IMR-90 (cell line): ENCODE measurements around the gene KDM5B. TPM values are rescaled to one million over a fixed set of nuclear protein-coding genes. Genes with fewer than 3 reads are reported as not detected.
A peak's percentile ranks its signal among the peaks of the same experiment; 100 is the strongest.

ENCODE experiments used
- ATAC-seq: fragments of 200-7000 bp; cut with Tn5 transposase; 2 replicates; pipeline ENCODE4 v1.9.1; 2020; ENCODE audit warnings: low read depth, mild to moderate bottlenecking, moderate library complexity
- BruUV-seq: library from RNA; stranded (reverse); fragments of 400-500 nt; replicated peaks from 2 replicates; lab custom pipeline; 2021; lab: Mats Ljungman, UMichigan
- CTCF ChIA-PET: fragments of 300-600 bp; formaldehyde crosslinking; extraction: SDS; loops from one replicate; lab custom pipeline; 2021; ENCODE audit warnings: antibody characterized with exemption; lab: Yijun Ruan, JAX
- POLR2A ChIA-PET: fragments of 300-600 bp; sonication (Branson Sonifier 250); formaldehyde crosslinking; loops from one replicate; lab custom pipeline; 2022; ENCODE audit warnings: antibody characterized with exemption; ENCODE audit not compliant: unreplicated experiment; lab: Charles Lee
- DNase-seq: peaks from one replicate; pipeline ENCODE4 v3.0.0; 2013
- H2AFZ ChIP-seq: replicated peaks from 2 replicates; pipeline ENCODE3; 2013; ENCODE audit warnings: low read length, mild to moderate bottlenecking; ENCODE audit not compliant: poor library complexity
- H2AK5ac ChIP-seq: 2 replicates; pipeline ENCODE4 v1.6.1; 2013; ENCODE audit warnings: low read depth, low read length, inconsistent platforms
- H2AK9ac ChIP-seq: replicated peaks from 2 replicates; pipeline ENCODE3; 2013; ENCODE audit warnings: mild to moderate bottlenecking, low read depth, low read length, moderate library complexity; ENCODE audit not compliant: poor library complexity
- H2BK120ac ChIP-seq: 2 replicates; pipeline ENCODE4 v1.6.1; 2013; ENCODE audit warnings: low read depth, low read length, inconsistent platforms
- H2BK15ac ChIP-seq: 3 replicates; pipeline ENCODE4 v1.6.1; 2013; ENCODE audit warnings: low read depth, low read length, inconsistent platforms
- H2BK20ac ChIP-seq: 2 replicates; pipeline ENCODE4 v1.6.1; 2013; ENCODE audit warnings: low read depth, mild to moderate bottlenecking, inconsistent platforms, low read length, moderate library complexity
- H2BK5ac ChIP-seq: 2 replicates; pipeline ENCODE4 v1.6.1; 2013; ENCODE audit warnings: mild to moderate bottlenecking, low read depth, low read length, inconsistent platforms; ENCODE audit not compliant: poor library complexity, severe bottlenecking
- H3K14ac ChIP-seq: replicated peaks from 2 replicates; pipeline ENCODE4 v1.6.1; 2013; ENCODE audit warnings: low read depth, low read length, inconsistent platforms
- H3K18ac ChIP-seq: 2 replicates; pipeline ENCODE4 v1.6.1; 2013; ENCODE audit warnings: low read depth, low read length, control low read depth
- H3K23ac ChIP-seq: 2 replicates; pipeline ENCODE4 v1.6.1; 2013; ENCODE audit warnings: low read depth, low read length, inconsistent platforms
- H3K27ac ChIP-seq: 2 replicates; pipeline ENCODE4 v1.5.1; 2013; ENCODE audit warnings: mild to moderate bottlenecking, control low read depth, low read length; ENCODE audit not compliant: insufficient read depth
- H3K27me3 ChIP-seq: 2 replicates; pipeline ENCODE4 v1.6.1; 2013; ENCODE audit warnings: low read length; ENCODE audit not compliant: control insufficient read depth, insufficient read depth
- H3K36me3 ChIP-seq: 2 replicates; pipeline ENCODE4 v1.6.1; 2013; ENCODE audit warnings: low read length, mixed read lengths; ENCODE audit not compliant: control insufficient read depth, insufficient read depth
- H3K4ac ChIP-seq: 2 replicates; pipeline ENCODE4 v1.6.1; 2013; ENCODE audit warnings: low read depth, low read length, inconsistent platforms
- H3K4me1 ChIP-seq: 2 replicates; pipeline ENCODE4 v1.6.1; 2013; ENCODE audit warnings: low read length, mixed read lengths; ENCODE audit not compliant: control insufficient read depth, insufficient read depth
- H3K4me2 ChIP-seq: 2 replicates; pipeline ENCODE4 v1.6.1; 2013; ENCODE audit warnings: low read depth, mild to moderate bottlenecking, control low read depth, low read length, moderate library complexity
- H3K4me3 ChIP-seq: 2 replicates; pipeline ENCODE4 v1.5.1; 2013; ENCODE audit warnings: low read depth, mild to moderate bottlenecking, control low read depth, low read length, moderate library complexity; ENCODE audit not compliant: insufficient read depth
- H3K56ac ChIP-seq: 2 replicates; pipeline ENCODE4 v1.6.1; 2013; ENCODE audit warnings: low read length, inconsistent platforms; ENCODE audit not compliant: insufficient read depth; ENCODE audit errors: extremely low read depth
- H3K79me1 ChIP-seq, 2 experiments: 2 replicates each; pipeline ENCODE4 v1.6.1; 2013; ENCODE audit warnings: low read length in 2 of 2, inconsistent platforms in 1 of 2, low read depth in 1 of 2
- H3K9ac ChIP-seq: 2 replicates; pipeline ENCODE4 v1.6.1; 2013; ENCODE audit warnings: low read depth, low read length, control low read depth
- H3K9me1 ChIP-seq: 2 replicates; pipeline ENCODE4 v1.6.1; 2013; ENCODE audit warnings: low read length, inconsistent platforms; ENCODE audit not compliant: insufficient read depth
- H3K9me3 ChIP-seq: 2 replicates; pipeline ENCODE4 v1.6.1; 2013; ENCODE audit warnings: low read length; ENCODE audit not compliant: control insufficient read depth, insufficient read depth
- H4K20me1 ChIP-seq: 2 replicates; pipeline ENCODE4 v1.6.1; 2013; ENCODE audit warnings: low read length, inconsistent platforms; ENCODE audit not compliant: insufficient read depth
- H4K5ac ChIP-seq: 2 replicates; pipeline ENCODE4 v1.6.1; 2013; ENCODE audit warnings: mild to moderate bottlenecking, low read depth, low read length, control low read depth
- H4K8ac ChIP-seq, 2 experiments: 2 replicates each; pipeline ENCODE4 v1.6.1; 2013; ENCODE audit warnings: low read depth in 2 of 2, low read length in 2 of 2, control low read depth in 1 of 2, inconsistent platforms in 1 of 2
- H4K91ac ChIP-seq: 2 replicates; pipeline ENCODE4 v1.6.1; 2013; ENCODE audit warnings: low read depth, low read length, inconsistent platforms; ENCODE audit not compliant: insufficient read depth
- BHLHE40 ChIP-seq: fragments of 150-350 bp; IDR thresholded peaks from 2 replicates; pipeline ENCODE4 v1.6.1; 2016; ENCODE audit warnings: mild to moderate bottlenecking, low read depth, low read length
- CEBPB ChIP-seq: IDR thresholded peaks from 2 replicates; pipeline ENCODE4 v1.6.1; 2012; ENCODE audit warnings: low read depth, low read length, improper control_type of control experiment
- CHD1 ChIP-seq: IDR thresholded peaks from 2 replicates; pipeline ENCODE4 v1.6.1; 2012; ENCODE audit warnings: low read depth, low read length, improper control_type of control experiment
- MAFK ChIP-seq: IDR thresholded peaks from 2 replicates; pipeline ENCODE4 v1.6.1; 2012; ENCODE audit warnings: low read depth, low read length, improper control_type of control experiment
- MAZ ChIP-seq: IDR thresholded peaks from 2 replicates; pipeline ENCODE4 v1.6.1; 2012; ENCODE audit warnings: low read depth, mild to moderate bottlenecking, low read length, improper control_type of control experiment, moderate library complexity, borderline replicate concordance
- MXI1 ChIP-seq: IDR thresholded peaks from 2 replicates; pipeline ENCODE4 v1.6.1; 2012; ENCODE audit warnings: low read depth, mild to moderate bottlenecking, low read length, moderate library complexity, borderline replicate concordance
- RAD21 ChIP-seq: IDR thresholded peaks from 2 replicates; pipeline ENCODE4 v1.6.1; 2012; ENCODE audit warnings: low read length, improper control_type of control experiment
- WGBS, 2 experiments: methylation state at CpG; one replicate each; pipeline versions ENCODE4 v1.1.5 to v1.1.7; 2013; ENCODE audit warnings: missing lambda C conversion rate in 2 of 2; ENCODE audit not compliant: insufficient read length in 1 of 2; ENCODE audit errors: extremely low coverage in 2 of 2; 5-methylcytosine and 5-hydroxymethylcytosine counted together
- dilution Hi-C: fragments of 300-500 bp; cut with HindIII; formaldehyde crosslinking; loops from one replicate; pipeline ENCODE4 v1.14.3; 2018; ENCODE audit warnings: low sequenced_read_pairs; ENCODE audit not compliant: unreplicated experiment
- in situ Hi-C: fragments of 300-500 bp; cut with MboI; formaldehyde crosslinking; loops from 3 replicates; pipeline ENCODE4 v1.14.3; 2019; ENCODE audit warnings: low sequenced_read_pairs, inconsistent platforms, mixed read lengths
- intact Hi-C: fragments of 100-400 bp; cut with micrococcal nuclease; formaldehyde crosslinking; loops from 2 replicates; pipeline ENCODE4 v1.10.0; 2022
- polyA plus RNA-seq, 3 experiments: library from polyadenylated mRNA; depleted of rRNA; stranded (reverse); fragments of >200 nt; gene quantifications; 2 replicates each; pipeline ENCODE4 v1.2.3, GENCODE V29; 2012; ENCODE audit warnings: low replicate concordance in 1 of 3
- total RNA-seq: library from RNA; depleted of rRNA; stranded (reverse); fragments of >200 nt; gene quantifications from 2 replicates; pipeline ENCODE4 v1.2.3, GENCODE V29; 2012
- TF ChIP-seq, protein P1 (sequence below): fragments of 150-350 bp; IDR thresholded peaks from 2 replicates; pipeline ENCODE4 v1.6.1; 2016; ENCODE audit warnings: low read depth, mild to moderate bottlenecking, low read length, moderate library complexity, borderline replicate concordance
- TF ChIP-seq, protein P2 (sequence below): conservative IDR thresholded peaks from 2 replicates; pipeline ENCODE4 v1.5.1; 2012; ENCODE audit warnings: mild to moderate bottlenecking, low read depth, low read length, improper control_type of control experiment

Gene KDM5B
- total and polyA plus RNA-seq, 2 of the 4 experiments (the other 2 are of a cell fraction): 28.8 to 82.1 TPM

DNA sequence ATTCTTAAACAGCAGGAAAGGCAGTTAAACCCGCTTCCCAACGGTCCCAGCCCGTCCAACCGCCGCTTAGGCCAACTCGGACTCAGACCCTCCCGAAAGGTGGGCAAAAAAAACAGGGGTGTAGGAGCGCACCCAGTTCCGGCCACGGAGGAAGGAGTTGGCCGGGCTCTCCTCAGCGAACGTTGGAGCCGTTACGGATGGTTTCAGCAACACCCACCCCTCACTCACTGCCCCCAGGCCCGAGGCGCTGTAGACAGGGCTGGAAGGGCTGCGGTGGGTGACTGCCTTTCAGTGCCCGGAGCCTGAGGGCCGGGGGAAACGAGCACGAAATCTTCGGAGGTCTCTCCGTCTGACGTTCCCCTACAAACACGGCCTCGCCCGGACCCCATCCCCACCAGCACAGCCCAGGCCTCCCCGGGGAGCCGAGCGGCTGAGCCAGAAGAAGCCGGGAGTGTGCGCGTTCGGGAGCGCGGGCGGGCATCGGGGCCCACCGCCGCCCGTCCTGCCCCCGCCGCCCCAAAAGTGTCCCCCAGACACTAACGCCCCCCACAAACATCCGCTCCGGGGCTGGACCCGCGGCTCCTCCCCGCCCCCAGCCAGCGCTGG, 1.3 kb downstream of the KDM5B start:
- H2AK5ac ChIP-seq: peak overlapping the region; percentile 84
- peak overlapping the region; percentile 93 for H2AFZ ChIP-seq
- no TSS peak for BruUV-seq
- H3K18ac ChIP-seq: peak overlapping the region; percentile 10
- H4K8ac ChIP-seq: peak overlapping the region; percentile 25 to 67; a peak in 2 of 4 replicates
- POLR2A ChIA-PET: no interaction called here
- no peak for TF ChIP-seq MXI1
- TF ChIP-seq, protein P1, sequence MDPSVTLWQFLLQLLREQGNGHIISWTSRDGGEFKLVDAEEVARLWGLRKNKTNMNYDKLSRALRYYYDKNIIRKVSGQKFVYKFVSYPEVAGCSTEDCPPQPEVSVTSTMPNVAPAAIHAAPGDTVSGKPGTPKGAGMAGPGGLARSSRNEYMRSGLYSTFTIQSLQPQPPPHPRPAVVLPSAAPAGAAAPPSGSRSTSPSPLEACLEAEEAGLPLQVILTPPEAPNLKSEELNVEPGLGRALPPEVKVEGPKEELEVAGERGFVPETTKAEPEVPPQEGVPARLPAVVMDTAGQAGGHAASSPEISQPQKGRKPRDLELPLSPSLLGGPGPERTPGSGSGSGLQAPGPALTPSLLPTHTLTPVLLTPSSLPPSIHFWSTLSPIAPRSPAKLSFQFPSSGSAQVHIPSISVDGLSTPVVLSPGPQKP: no peak
- no peak for TF ChIP-seq BHLHE40
- no peak for TF ChIP-seq MAFK
- TF ChIP-seq, protein P2, sequence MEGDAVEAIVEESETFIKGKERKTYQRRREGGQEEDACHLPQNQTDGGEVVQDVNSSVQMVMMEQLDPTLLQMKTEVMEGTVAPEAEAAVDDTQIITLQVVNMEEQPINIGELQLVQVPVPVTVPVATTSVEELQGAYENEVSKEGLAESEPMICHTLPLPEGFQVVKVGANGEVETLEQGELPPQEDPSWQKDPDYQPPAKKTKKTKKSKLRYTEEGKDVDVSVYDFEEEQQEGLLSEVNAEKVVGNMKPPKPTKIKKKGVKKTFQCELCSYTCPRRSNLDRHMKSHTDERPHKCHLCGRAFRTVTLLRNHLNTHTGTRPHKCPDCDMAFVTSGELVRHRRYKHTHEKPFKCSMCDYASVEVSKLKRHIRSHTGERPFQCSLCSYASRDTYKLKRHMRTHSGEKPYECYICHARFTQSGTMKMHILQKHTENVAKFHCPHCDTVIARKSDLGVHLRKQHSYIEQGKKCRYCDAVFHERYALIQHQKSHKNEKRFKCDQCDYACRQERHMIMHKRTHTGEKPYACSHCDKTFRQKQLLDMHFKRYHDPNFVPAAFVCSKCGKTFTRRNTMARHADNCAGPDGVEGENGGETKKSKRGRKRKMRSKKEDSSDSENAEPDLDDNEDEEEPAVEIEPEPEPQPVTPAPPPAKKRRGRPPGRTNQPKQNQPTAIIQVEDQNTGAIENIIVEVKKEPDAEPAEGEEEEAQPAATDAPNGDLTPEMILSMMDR: no peak
- TF ChIP-seq CHD1: 0 out of 2 replicates have a peak, but pooled peaks have one; percentile 27
- TF ChIP-seq RAD21: no peak
- TF ChIP-seq MAZ: peak; percentile 52; the same call in 1 of the 2 replicates
- TF ChIP-seq CEBPB: no peak
- no peak overlapping the region; the same call in 1 of the 2 replicates for H2BK20ac ChIP-seq
- peak overlapping the region; percentile 93 for H3K4ac ChIP-seq
- peak overlapping the region; percentile 94 for H2AK9ac ChIP-seq
- peaks cover 10% of the 10 kb centered on the region for H3K4me1 ChIP-seq
- CTCF ChIA-PET: no interaction called here
- intact Hi-C loops: loop anchor here (5.0 kb wide), 1 partner anchor 40 kb away; no protein-coding TSS in a partner anchor
- no peaks in the 10 kb centered on the region for H3K9me3 ChIP-seq
- H3K4me3 ChIP-seq: peak overlapping the region; percentile 100
- peak overlapping the region; percentile 68; the same call in 1 of the 2 replicates for H2BK120ac ChIP-seq
- peaks cover 4 to 58% of the 10 kb centered on the region in 2 experiments; a peak in 3 of 4 replicates for H3K79me1 ChIP-seq
- H3K27me3 ChIP-seq: no peaks in the 10 kb centered on the region
- WGBS, 2 experiments: 0% methylated on average over 1 of the region's 51 CpGs; no CpG with 5 or more reads in 1 of the 2 experiments
- H3K56ac ChIP-seq: peak overlapping the region; percentile 54
- H2BK5ac ChIP-seq: peak overlapping the region; percentile 94
- H4K20me1 ChIP-seq: peaks cover 50% of the 10 kb centered on the region
- peak overlapping the region; percentile 86 for H3K27ac ChIP-seq
- dilution Hi-C loops: no loop called here
- ATAC-seq (no peak), DNase-seq (no peak)
- H4K5ac ChIP-seq: peak overlapping the region; percentile 67
- no peaks in the 10 kb centered on the region for H3K36me3 ChIP-seq
- peak overlapping the region; percentile 94 for H3K23ac ChIP-seq
- H4K91ac ChIP-seq: peak overlapping the region; percentile 57; the same call in 1 of the 2 replicates
- no peak overlapping the region; the same call in 2 of the 3 replicates for H2BK15ac ChIP-seq
- in situ Hi-C loops: no loop called here
- peak overlapping the region; percentile 99 for H3K4me2 ChIP-seq
- H3K14ac ChIP-seq: peak overlapping the region; percentile 88
- peak overlapping the region; percentile 97 for H3K9ac ChIP-seq
- H3K9me1 ChIP-seq: peaks cover 9% of the 10 kb centered on the region; the same call in 1 of the 2 replicates
